ENCODE results near the gene AGMO. TPM values are rescaled to one million over a fixed set of nuclear protein-coding genes. Genes with fewer than 3 reads are reported as not detected.
"Not testable (repeated sequence)": the region's sequence is repeated elsewhere in the genome, so short reads cannot be mapped to it uniquely, and the experiment has no call there.

Gene AGMO
- total RNA-seq, 1 donor from 2014 or later, result 1.4 TPM

DNA sequence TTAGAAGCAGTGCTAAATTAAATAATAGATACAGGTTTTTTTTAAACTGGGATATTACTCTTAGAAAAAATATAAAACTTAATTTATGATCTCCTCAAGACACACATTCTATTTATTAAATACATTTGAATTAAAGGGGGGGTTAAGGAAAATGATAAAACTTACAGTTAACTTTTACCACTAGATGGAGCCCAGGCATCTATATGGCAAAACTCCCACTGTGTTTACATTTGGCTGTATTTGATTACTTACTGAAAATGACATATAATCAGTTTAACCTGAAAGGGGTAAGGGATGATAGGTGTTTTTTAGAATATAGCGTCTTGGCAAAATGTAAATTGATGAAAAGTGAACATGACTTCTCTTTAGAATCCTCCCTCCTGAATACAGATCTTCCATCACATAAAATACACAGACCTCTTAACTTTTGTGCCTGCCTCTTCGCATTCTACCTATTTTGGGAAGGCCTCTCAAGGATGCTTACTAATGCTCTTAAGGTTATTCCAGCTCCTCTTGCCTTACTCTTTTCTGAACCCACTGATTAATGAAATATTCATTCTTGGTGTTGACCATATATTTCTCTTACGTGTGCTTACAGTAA lies 235.7 kb downstream of the AGMO start:
- peak; percentile 38 for DNase-seq (ENCODE audit: low spot score)

DNA sequence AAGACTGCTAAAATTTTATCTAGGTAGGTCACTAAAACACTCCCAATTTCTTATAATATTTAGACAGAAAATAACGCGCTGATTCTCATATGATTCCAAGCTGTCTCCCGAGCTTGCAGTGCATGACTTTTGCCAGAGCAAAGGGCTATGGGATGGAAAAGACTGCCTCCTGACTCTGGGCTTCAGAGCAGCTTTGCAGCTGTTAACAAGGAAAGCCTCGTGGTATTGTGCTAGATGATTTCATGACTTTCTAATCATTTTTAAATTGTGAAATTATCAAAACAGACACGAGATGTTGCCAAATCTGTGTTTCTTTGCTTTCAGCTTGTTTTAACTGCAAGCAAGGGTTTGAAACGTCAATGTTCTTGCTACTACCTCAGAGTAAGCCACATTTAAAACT lies 238.3 kb downstream of the AGMO start:
- no peak for DNase-seq (ENCODE audit: low spot score)

- DNase-seq (ENCODE audit: low spot score), result no peak
These were observed 244.6 kb downstream of the AGMO start for GRCh38 chr7:15317215-15317614.

DNA sequence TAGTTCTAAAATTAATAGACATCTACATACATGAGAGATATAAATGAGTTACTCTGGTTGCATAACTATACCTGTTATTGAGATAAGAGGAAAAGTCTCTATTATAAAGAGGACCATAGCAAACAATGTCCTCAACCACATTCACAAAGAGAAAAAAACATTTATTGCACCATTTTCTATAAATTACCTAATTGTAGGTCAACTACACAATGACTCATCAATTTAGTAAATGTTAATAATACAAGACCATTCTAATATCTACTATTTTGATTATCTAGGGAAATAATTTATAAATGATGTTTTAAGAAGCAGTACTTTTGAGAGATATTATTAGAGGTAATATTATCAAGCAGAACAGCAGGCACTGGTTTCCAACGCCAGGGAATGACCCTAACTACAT lies 246.1 kb downstream of the AGMO start:
- DNase-seq (ENCODE audit: low spot score), result no peak

- no peak for DNase-seq (ENCODE audit: low spot score)
These were observed 246.9 kb downstream of the AGMO start for GRCh38 chr7:15314922-15315321.

DNA sequence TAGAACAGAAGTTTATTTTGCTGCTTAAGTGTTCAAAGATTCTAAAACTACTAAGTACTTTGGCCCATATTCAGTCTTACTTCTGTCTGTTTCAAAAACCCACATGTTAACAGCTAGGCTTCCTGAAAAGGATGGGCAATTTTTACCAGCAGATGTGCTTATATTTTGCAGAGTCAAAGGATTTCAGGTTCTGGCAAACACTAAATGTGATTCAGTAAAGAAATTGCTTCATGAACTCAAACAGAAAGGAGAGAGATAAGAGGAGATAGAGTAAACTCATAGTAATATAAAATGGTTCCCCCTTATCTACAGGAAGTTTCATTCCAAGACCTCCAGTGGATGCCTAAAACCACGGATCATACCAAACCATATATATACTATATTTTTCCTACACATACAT lies 248.5 kb downstream of the AGMO start:
- peak; percentile 94 for DNase-seq (ENCODE audit: low spot score)

- DNase-seq (ENCODE audit: low spot score), result no peak
These were observed 251.9 kb downstream of the AGMO start for GRCh38 chr7:15309872-15310271.

GRCh38 chr7:15308821-15309220 lies 253.0 kb downstream of the AGMO start:
- no peak for DNase-seq (ENCODE audit: low spot score)

DNA sequence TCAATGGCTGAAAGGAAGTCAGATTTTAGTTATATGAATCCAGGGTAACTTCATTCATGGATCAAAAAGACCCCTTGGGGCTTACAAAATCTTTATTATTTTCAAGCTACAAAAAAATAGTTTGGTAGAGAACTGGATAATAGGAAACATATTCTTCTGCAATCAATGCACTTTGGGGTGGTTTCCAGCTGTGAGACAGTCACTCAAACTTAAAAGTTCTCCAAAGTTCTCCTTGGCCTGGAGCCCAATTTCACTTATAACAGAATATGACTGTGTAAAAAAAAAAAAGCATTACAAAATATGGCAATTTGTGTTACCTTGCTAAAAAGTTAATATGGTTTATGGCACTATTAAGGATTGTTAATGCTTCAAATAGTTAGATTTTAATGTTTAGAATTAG lies 255.5 kb downstream of the AGMO start:
- no peak for DNase-seq (ENCODE audit: low spot score)

DNA sequence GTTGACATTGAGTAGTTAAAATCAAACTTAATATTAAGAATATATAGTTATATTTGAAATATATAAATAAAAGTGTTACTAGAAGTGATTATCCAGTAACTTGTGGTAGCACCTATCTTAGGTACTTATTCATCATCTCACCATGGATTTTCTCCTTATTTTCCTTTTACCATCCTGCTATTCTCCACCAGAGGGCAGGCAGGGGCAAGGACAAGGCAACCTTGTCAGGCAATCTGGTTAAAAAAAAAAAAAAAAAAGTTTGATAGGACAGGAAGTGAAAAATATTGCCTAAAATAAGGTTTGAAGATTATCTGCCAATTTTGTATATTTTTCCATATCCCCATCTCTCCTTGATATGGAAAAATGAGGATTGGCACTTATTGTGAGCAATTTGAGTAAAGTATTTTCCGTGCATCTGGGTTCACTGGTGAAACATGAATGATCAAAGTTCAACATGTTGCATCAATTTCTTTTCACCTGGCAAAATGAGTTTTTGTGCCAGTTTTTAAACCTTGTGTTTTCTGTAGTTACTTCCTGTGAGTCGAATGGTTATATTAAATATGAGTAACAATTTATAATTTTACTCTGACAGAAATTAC lies 256.7 kb downstream of the AGMO start:
- DNase-seq (ENCODE audit: low spot score), result peak; percentile 62

GRCh38 chr7:15303357-15303756 lies 258.5 kb downstream of the AGMO start:
- DNase-seq (ENCODE audit: low spot score), result no peak

- not testable (repeated sequence) for DNase-seq (ENCODE audit: low spot score)
These were observed 260.8 kb downstream of the AGMO start for GRCh38 chr7:15300986-15301385.

- DNase-seq (ENCODE audit: low spot score), result no peak
These were observed 269.7 kb downstream of the AGMO start for GRCh38 chr7:15292138-15292537.

GRCh38 chr7:15291699-15292098 lies 270.1 kb downstream of the AGMO start:
- DNase-seq (ENCODE audit: low spot score), result no peak

GRCh38 chr7:15288741-15289140 lies 273.1 kb downstream of the AGMO start:
- DNase-seq (ENCODE audit: low spot score), result peak; percentile 40

DNA sequence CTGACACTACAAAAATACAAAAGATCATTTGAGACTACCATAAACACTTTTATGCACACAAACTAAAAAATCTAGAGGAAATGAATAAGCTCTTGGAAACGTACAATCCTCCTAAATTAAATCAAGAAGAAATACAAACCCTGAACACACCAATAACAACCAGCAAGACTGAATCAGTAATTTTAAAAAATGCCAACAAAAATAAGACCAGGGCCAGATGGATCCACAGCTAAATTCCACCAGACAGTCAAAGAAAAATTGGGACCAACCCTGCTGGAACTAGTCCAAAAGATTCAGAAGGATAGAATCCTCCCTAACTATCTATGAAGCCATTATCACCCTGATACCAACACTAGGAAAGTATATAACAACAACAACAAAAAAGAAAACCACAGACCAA lies 277.4 kb downstream of the AGMO start:
- no peak for DNase-seq (ENCODE audit: low spot score)

GRCh38 chr7:15280078-15280733 lies 281.6 kb downstream of the AGMO start:
- no peak for DNase-seq (ENCODE audit: low spot score)

DNA sequence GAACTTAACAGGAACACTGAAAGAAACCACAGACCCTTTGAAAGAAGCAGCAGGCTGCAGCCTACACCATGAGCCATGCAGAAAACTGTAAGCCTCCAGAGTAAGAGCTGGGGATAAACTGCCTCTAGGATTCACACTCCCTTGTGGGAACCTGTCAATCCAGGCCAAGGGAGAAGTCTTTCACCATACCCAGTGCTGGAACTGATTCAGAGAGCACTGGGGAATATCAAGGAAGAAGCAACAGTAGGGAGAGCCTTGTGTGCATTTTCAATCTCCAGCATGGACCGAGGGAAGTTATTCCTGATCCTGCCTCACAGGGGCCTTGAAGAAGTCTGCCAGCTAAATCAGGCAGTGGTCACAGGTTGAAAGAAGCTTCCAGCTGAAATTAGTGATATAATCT lies 282.2 kb downstream of the AGMO start:
- peak; percentile 12 for DNase-seq (ENCODE audit: low spot score)

- no peak for DNase-seq (ENCODE audit: low spot score)
These were observed 304.1 kb downstream of the AGMO start for GRCh38 chr7:15257689-15258088.

DNA sequence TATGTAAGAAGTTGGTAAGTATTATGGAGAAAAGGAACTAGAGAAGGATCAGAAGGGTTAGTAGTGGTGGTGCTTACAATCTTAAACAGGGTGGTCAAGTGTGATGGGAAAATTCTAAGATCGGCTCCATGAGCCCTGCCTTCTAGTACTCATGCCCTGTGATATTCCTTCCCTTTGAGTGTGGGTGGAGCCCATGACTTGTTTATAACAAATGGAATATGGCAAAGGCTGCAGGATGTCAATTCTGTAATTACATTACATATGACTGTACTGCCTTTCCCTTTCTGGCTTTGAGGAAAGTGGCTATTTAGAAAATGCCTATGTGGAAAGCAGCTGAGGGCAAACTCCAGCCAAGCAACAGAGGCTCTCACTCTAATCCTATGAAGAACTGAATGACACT lies 309.6 kb downstream of the AGMO start:
- no peak for DNase-seq (ENCODE audit: low spot score)

DNA sequence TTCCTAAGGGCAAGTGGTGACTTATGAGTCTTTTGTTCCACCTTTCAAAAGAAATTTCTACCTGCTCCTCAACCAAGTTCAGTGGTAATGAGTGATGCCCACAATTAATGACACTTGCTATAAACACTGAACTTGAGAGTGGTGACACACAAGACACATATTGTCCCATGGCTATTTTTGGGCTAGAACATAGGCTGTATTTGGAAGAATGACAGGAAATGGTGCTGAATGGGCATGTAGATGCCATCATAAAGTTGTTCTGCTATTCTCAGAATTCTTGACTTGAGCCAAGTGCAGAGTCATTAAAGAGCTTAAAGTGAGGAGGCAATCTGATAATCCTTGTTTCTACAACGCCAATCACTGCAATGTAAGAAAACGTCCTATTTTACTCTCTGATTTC lies 313.3 kb downstream of the AGMO start:
- no peak for DNase-seq (ENCODE audit: low spot score)

DNA sequence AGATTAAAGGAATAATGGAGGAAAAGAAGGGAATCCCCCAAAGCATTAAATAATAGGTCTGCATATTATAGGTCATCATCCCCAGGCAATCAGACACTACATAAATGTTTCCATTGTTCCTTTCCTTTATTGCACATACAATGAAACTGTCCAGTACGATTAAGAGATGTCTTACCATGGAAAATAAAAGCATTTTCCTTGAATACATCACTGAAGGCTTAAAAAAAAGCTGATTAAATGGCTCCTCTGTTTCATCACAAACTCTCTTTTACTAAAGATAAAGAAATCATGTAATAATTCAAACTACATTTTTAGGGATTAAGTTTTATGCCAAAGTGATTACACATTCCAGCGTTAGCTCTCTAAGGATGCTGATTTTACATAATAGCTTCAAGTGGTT lies 316.0 kb downstream of the AGMO start:
- DNase-seq (ENCODE audit: low spot score), result peak; percentile 56

DNA sequence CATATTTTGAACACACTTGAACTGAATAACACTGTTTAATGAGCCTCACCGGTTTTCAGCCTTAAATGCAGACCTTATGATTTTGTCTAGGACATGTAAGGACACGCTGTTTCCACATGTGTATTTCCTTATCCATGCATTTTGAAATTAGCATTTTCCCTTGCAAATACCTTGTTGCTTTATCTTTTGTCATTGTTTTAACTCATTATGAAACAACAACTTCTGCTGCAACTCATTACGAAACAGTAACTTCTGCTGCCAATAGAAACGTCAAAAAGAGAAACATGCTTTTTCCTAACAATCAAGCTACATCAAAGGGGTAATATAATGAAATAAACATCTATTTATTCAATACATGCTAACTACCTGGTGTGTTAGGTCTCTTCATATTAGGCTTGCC lies 322.0 kb downstream of the AGMO start:
- DNase-seq (ENCODE audit: low spot score), result no peak
